GM12878 (cell line): Measurements from ENCODE around the gene PTPRU. TPM values are rescaled to one million over a fixed set of nuclear protein-coding genes. Genes with fewer than 3 reads are reported as not detected.

Source experiments
- ATAC-seq: fragments of 200-7000 bp; cut with Tn5 transposase; 3 replicates; pipeline ENCODE4 v1.9.1; 2020; ENCODE audit warnings: mild to moderate bottlenecking, moderate library complexity
- BruUV-seq: library from RNA; stranded (reverse); fragments of 400-500 nt; replicated peaks from 2 replicates; lab custom pipeline; 2021; lab: Mats Ljungman, UMichigan
- CTCF ChIA-PET: fragments of 300-600 bp; sonication (Branson Sonifier 250); formaldehyde crosslinking; extraction: SDS; loops from one replicate; lab custom pipeline; 2021; ENCODE audit warnings: inconsistent platforms; lab: Yijun Ruan, JAX
- POLR2A ChIA-PET: fragments of 350-600 bp; formaldehyde crosslinking; extraction: SDS; loops from one replicate; lab custom pipeline; 2021; ENCODE audit warnings: inconsistent platforms; lab: Charles Lee
- RAD21 ChIA-PET: fragments of 300-600 bp; sonication (Branson Sonifier 250); formaldehyde crosslinking; loops from one replicate; lab custom pipeline; 2023; ENCODE audit warnings: antibody characterized with exemption; ENCODE audit not compliant: unreplicated experiment; lab: Charles Lee
- SMC1A ChIA-PET: fragments of 300-600 bp; sonication (Branson Sonifier 250); formaldehyde crosslinking; loops from one replicate; lab custom pipeline; 2023; ENCODE audit not compliant: unreplicated experiment, uncharacterized antibody; lab: Charles Lee
- DNase-seq: peaks from one replicate; pipeline ENCODE4 v3.0.0-alpha.2; 2011; ENCODE audit warnings: low read depth, low spot score
- FAIRE-seq: peaks from 3 replicates; lab custom pipeline; 2011; peaks lifted over from hg19 to GRCh38; lab: Jason Lieb, UNC
- H2AFZ ChIP-seq: 2 replicates; pipeline ENCODE4 v1.6.0; 2011; ENCODE audit warnings: low read depth, low read length, control low read depth; ENCODE audit not compliant: control insufficient read depth
- H3K27ac ChIP-seq: 2 replicates; pipeline ENCODE4 v1.5.1; 2011; ENCODE audit warnings: control low read depth; ENCODE audit not compliant: control insufficient read depth, insufficient read depth
- H3K27me3 ChIP-seq, 2 experiments: replicated peaks in 1 of 2; 2 replicates each; pipeline versions ENCODE4 v1.6.0 to v1.6.1; 2011; ENCODE audit warnings: low read length in 1 of 2; ENCODE audit not compliant: control insufficient read depth in 2 of 2, insufficient read depth in 2 of 2
- H3K36me3 ChIP-seq, 2 experiments: 2 replicates each; pipeline ENCODE4 v1.5.1; 2011; ENCODE audit warnings: low read length in 1 of 2; ENCODE audit not compliant: control insufficient read depth in 2 of 2, insufficient read depth in 2 of 2
- H3K4me1 ChIP-seq: 2 replicates; pipeline ENCODE4 v1.6.1; 2011; ENCODE audit warnings: mild to moderate bottlenecking, low read length, moderate library complexity, mixed read lengths; ENCODE audit not compliant: control insufficient read depth, insufficient read depth
- H3K4me2 ChIP-seq: 2 replicates; pipeline ENCODE4 v1.6.0; 2011; ENCODE audit warnings: control low read depth; ENCODE audit not compliant: control insufficient read depth, insufficient read depth
- H3K4me3 ChIP-seq: fragments of 200-600 bp; sonication (generic); 2 replicates; pipeline ENCODE4 v1.5.1; 2016
- H3K79me2 ChIP-seq: 2 replicates; pipeline ENCODE4 v1.6.0; 2011; ENCODE audit warnings: low read length; ENCODE audit not compliant: control insufficient read depth, insufficient read depth
- H3K9ac ChIP-seq: 2 replicates; pipeline ENCODE4 v1.8.0; 2011; ENCODE audit warnings: low read length, control low read depth, mixed read lengths; ENCODE audit not compliant: control insufficient read depth, insufficient read depth
- H3K9me3 ChIP-seq: replicated peaks from 3 replicates; pipeline ENCODE4 v1.5.1; 2011; ENCODE audit warnings: mild to moderate bottlenecking, low read length; ENCODE audit not compliant: control insufficient read depth, insufficient read depth
- H4K20me1 ChIP-seq: 2 replicates; pipeline ENCODE4 v1.6.0; 2011; ENCODE audit not compliant: control insufficient read depth, insufficient read depth
- BCL11A ChIP-seq: IDR thresholded peaks from 2 replicates; pipeline ENCODE4 v1.6.1; 2011; ENCODE audit warnings: low read depth, low read length
- CREB1 ChIP-seq: IDR thresholded peaks from 2 replicates; pipeline ENCODE4 v1.6.1; 2012; ENCODE audit warnings: low read depth, mild to moderate bottlenecking, inconsistent platforms
- EP300 ChIP-seq, 2 experiments: fragments of 150-350 bp in 1 of 2; IDR thresholded peaks; 2 replicates each; pipeline ENCODE4 v1.6.1; 2011 to 2012; ENCODE audit warnings: low read depth in 2 of 2, low read length in 2 of 2, borderline replicate concordance in 1 of 2, improper control_type of control experiment in 1 of 2, inconsistent platforms in 1 of 2; ENCODE audit not compliant: control insufficient read depth in 1 of 2
- FOXM1 ChIP-seq: IDR thresholded peaks from 2 replicates; pipeline ENCODE4 v1.6.1; 2012; ENCODE audit warnings: low read depth, mild to moderate bottlenecking, inconsistent platforms, low read length, moderate library complexity
- KAT2A ChIP-seq: conservative IDR thresholded peaks from 2 replicates; pipeline ENCODE4 v1.6.1; 2011; ENCODE audit warnings: low read depth, low read length; ENCODE audit not compliant: control insufficient read depth
- MEF2A ChIP-seq: IDR thresholded peaks from 2 replicates; pipeline ENCODE4 v1.6.1; 2011; ENCODE audit warnings: low read depth, mild to moderate bottlenecking, low read length, moderate library complexity; ENCODE audit not compliant: insufficient read depth
- RAD51 ChIP-seq: fragments of 450-650 bp; IDR thresholded peaks from 2 replicates; pipeline ENCODE4 v1.6.1; 2016; ENCODE audit warnings: moderate library complexity, mild to moderate bottlenecking, inconsistent platforms
- TCF3 ChIP-seq: IDR thresholded peaks from 2 replicates; pipeline ENCODE4 v1.6.1; 2012; ENCODE audit warnings: low read depth, mild to moderate bottlenecking, low read length, borderline replicate concordance; ENCODE audit not compliant: insufficient read depth
- YBX1 ChIP-seq: fragments of 450-650 bp; IDR thresholded peaks from 2 replicates; pipeline ENCODE4 v1.6.1; 2016; ENCODE audit warnings: antibody characterized with exemption
- ZNF217 ChIP-seq: fragments of 450-650 bp; IDR thresholded peaks from 2 replicates; pipeline ENCODE4 v1.6.1; 2017; ENCODE audit warnings: antibody characterized with exemption, mild to moderate bottlenecking
- WGBS: methylation state at CpG from one replicate; pipeline ENCODE4 v1.1.6; 2016; ENCODE audit warnings: low lambda C conversion rate; ENCODE audit not compliant: insufficient replicate concordance, insufficient coverage; ENCODE audit errors: missing lambda C conversion rate; 5-methylcytosine and 5-hydroxymethylcytosine counted together
- in situ Hi-C: fragments of 300-500 bp; cut with MboI; formaldehyde crosslinking; loops from 9 replicates; pipeline ENCODE4 v1.14.3; 2018; ENCODE audit warnings: mixed read lengths
- intact Hi-C: fragments of 100-400 bp; cut with micrococcal nuclease; formaldehyde crosslinking; loops from one replicate; pipeline ENCODE4 v1.14.2; 2022; ENCODE audit not compliant: unreplicated experiment
- polyA plus RNA-seq, 11 experiments: library from polyadenylated mRNA; depleted of rRNA in 4 of 11; unstranded in 6 of 11; stranded (reverse) in 5 of 11; fragments of >200 nt; fragmentation: Nextera tagmentation in 4 of 11; fragmentation: Illumina TruSeq in 1 of 11; extraction: Ambion mirVana in 4 of 11; extraction: Trizol in 1 of 11; gene quantifications; 1 replicate in 1 of 11; 2 replicates in 10 of 11; pipeline versions ENCODE4 v1.2.1 to v1.2.3, GENCODE V29; 2011 to 2016; ENCODE audit warnings: inconsistent platforms in 2 of 11, missing spikeins in 2 of 11, low read depth in 1 of 11
- total RNA-seq, 4 experiments: library from RNA; depleted of rRNA in 3 of 4; stranded (reverse); fragments of >200 nt in 3 of 4; fragmentation: Illumina TruSeq in 1 of 4; extraction: Trizol in 1 of 4; gene quantifications; 2 replicates each; pipeline versions ENCODE4 v1.2.1 to v1.2.3, GENCODE V29; 2013 to 2021
- TF ChIP-seq, protein P1 (sequence below): fragments of 450-650 bp; IDR thresholded peaks from 2 replicates; pipeline ENCODE4 v1.6.1; 2016; ENCODE audit warnings: mild to moderate bottlenecking

Gene PTPRU
- total and polyA plus RNA-seq, 10 of the 15 experiments (the other 5 are each of a cell fraction or from before 2014, with no cell fraction given): 0.04 to 2.5 (median 0.73) TPM

- in situ Hi-C loops (no loop called here), intact Hi-C loops (no loop called here)
- H3K79me2 ChIP-seq: no peaks in the 10 kb centered on the region
- CTCF ChIA-PET: no interaction called here
- H3K9ac ChIP-seq: no peak overlapping the region
- BruUV-seq: no TSS peak
- no peak overlapping the region for H3K4me2 ChIP-seq
- ATAC-seq (no peak), FAIRE-seq (no peak), DNase-seq (no peak)
- H3K4me1 ChIP-seq: no peaks in the 10 kb centered on the region
- no peak overlapping the region for H3K4me3 ChIP-seq
- no peak overlapping the region for H2AFZ ChIP-seq
- SMC1A ChIA-PET: no interaction called here
- 4% methylated on average over 11 of the region's 11 CpGs for WGBS
- H3K27ac ChIP-seq: no peak overlapping the region
- H4K20me1 ChIP-seq: no peaks in the 10 kb centered on the region
- no peaks in the 10 kb centered on the region for H3K36me3 ChIP-seq
- POLR2A ChIA-PET: interaction anchor here (0.6 kb wide), 1 partner anchor 1201 kb away, joined by 3 read pairs; no protein-coding TSS in a partner anchor
- H3K27me3 ChIP-seq: peaks cover 6 to 7% of the 10 kb centered on the region in 2 experiments
- H3K9me3 ChIP-seq: no peaks in the 10 kb centered on the region
- RAD21 ChIA-PET: no interaction called here
- TF ChIP-seq RAD51 (no peak), TCF3 (no peak), FOXM1 (no peak), BCL11A (no peak), ZNF217 (no peak)
Measured at GRCh38 chr1:29256979-29257804, 20.9 kb downstream of the PTPRU start.

DNA sequence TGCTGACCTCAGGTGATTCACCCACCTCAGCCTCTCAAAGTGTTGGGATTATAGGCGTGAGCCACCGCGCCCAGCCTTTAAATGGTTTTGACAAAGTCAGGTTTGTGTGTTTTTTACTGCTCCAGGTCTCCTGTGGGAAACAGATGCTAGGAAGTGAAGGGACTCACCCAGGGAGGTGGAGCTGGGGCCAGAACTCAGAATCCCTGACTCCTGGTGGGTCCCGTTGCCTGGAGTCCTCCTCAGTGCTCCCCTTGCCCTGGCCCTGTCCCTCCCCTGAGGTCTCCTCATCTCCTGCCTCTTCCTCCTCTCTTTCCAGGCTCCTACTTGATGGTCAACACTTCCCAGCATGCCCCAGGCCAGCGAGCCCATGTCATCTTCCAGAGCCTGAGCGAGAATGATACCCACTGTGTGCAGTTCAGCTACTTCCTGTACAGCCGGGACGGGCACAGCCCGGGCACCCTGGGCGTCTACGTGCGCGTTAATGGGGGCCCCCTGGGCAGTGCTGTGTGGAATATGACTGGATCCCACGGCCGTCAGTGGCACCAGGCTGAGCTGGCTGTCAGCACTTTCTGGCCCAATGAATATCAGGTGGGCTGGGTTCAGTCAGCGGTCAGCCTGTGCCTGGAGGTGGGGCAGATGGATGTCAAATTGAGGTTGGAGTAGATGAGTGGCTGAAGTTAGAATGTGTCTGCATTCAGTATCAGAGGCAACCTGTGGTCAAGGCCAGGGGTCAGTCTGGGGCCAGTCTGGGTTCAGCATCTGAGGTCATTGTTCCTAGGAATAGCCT lies 22.1 kb downstream of the PTPRU start:
- in situ Hi-C loops: no loop called here
- WGBS: 50% methylated on average over 16 of the region's 16 CpGs
- DNase-seq (no peak), FAIRE-seq (no peak), ATAC-seq (no peak)
- no peak overlapping the region for H2AFZ ChIP-seq
- no peak overlapping the region for H3K4me3 ChIP-seq
- ChIA-PET POLR2A (no interaction called here), CTCF (no interaction called here), RAD21 (no interaction called here), SMC1A (no interaction called here)
- H3K27ac ChIP-seq: no peak overlapping the region
- no peak overlapping the region for H3K9ac ChIP-seq
- BruUV-seq: no TSS peak
- no peak overlapping the region for H3K4me2 ChIP-seq
- H3K4me1 ChIP-seq: no peaks in the 10 kb centered on the region
- H3K9me3 ChIP-seq: no peaks in the 10 kb centered on the region
- intact Hi-C loops: no loop called here
- no peaks in the 10 kb centered on the region for H3K36me3 ChIP-seq
- H3K27me3 ChIP-seq: peaks cover 6 to 7% of the 10 kb centered on the region in 2 experiments
- no peaks in the 10 kb centered on the region for H4K20me1 ChIP-seq
- H3K79me2 ChIP-seq: no peaks in the 10 kb centered on the region
- TF ChIP-seq EP300 (IDR thresholded peaks at IDR 0.05; ENCODE audit: borderline replicate concordance in 1 of 2, control insufficient read depth in 1 of 2, low read depth in 2 of 2, low read length in 2 of 2) (no peak), YBX1 (no peak), CREB1 (no peak), KAT2A (no peak), TCF3 (no peak), MEF2A (no peak)
- TF ChIP-seq, protein P1, sequence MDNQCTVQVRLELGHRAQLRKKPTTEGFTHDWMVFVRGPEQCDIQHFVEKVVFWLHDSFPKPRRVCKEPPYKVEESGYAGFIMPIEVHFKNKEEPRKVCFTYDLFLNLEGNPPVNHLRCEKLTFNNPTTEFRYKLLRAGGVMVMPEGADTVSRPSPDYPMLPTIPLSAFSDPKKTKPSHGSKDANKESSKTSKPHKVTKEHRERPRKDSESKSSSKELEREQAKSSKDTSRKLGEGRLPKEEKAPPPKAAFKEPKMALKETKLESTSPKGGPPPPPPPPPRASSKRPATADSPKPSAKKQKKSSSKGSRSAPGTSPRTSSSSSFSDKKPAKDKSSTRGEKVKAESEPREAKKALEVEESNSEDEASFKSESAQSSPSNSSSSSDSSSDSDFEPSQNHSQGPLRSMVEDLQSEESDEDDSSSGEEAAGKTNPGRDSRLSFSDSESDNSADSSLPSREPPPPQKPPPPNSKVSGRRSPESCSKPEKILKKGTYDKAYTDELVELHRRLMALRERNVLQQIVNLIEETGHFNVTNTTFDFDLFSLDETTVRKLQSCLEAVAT: no peak
